ENCODE measurements around the gene MNDA.

DNA sequence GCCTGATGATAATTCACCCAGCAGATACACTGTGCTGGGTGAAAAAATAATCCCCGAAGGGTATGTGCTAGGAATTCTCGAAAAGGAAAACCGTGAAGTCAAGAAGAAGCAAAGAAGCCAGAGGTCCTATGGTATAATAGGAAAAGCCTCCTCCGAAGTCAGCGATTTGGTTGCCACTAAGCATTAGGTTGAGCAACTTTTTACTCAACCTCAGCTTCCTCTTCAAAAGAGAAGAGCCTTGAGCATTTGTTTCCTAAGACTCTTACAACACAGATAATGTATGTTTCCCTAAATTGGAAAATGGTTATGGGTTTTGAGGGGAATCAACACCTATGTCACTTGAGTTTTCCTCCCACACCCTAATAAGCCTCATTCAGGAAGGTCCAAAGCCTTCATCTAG, 21.3 kb upstream of the MNDA start:
- TF ChIP-seq, protein P1, sequence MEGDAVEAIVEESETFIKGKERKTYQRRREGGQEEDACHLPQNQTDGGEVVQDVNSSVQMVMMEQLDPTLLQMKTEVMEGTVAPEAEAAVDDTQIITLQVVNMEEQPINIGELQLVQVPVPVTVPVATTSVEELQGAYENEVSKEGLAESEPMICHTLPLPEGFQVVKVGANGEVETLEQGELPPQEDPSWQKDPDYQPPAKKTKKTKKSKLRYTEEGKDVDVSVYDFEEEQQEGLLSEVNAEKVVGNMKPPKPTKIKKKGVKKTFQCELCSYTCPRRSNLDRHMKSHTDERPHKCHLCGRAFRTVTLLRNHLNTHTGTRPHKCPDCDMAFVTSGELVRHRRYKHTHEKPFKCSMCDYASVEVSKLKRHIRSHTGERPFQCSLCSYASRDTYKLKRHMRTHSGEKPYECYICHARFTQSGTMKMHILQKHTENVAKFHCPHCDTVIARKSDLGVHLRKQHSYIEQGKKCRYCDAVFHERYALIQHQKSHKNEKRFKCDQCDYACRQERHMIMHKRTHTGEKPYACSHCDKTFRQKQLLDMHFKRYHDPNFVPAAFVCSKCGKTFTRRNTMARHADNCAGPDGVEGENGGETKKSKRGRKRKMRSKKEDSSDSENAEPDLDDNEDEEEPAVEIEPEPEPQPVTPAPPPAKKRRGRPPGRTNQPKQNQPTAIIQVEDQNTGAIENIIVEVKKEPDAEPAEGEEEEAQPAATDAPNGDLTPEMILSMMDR (IDR thresholded peaks at IDR 0.05): no peak
- no peak for TF ChIP-seq POLR2A (IDR thresholded peaks at IDR 0.05)
